ENCODE data around the gene SCAMP3.
"Not testable (repeated sequence)": the region's sequence is repeated elsewhere in the genome, so short reads cannot be mapped to it uniquely, and the experiment has no call there.

The SCAMP3 gene

GRCh38 chr1:155254228-155254713 is 7.9 kb downstream of the SCAMP3 start:
- DNase-seq = no peak

GRCh38 chr1:155253797-155254196 is 8.4 kb downstream of the SCAMP3 start:
- DNase-seq = no peak

GRCh38 chr1:155253208-155253607 is 9.0 kb downstream of the SCAMP3 start:
- no peak for DNase-seq

- DNase-seq = no peak
These were observed 10.6 kb downstream of the SCAMP3 start for GRCh38 chr1:155251566-155251965.

GRCh38 chr1:155250633-155251449 is 11.3 kb downstream of the SCAMP3 start:
- peak; percentile 25 to 78 for DNase-seq

- DNase-seq = no peak
These were observed 11.9 kb downstream of the SCAMP3 start for GRCh38 chr1:155250246-155250632.

- DNase-seq = no peak
These were observed 14.2 kb downstream of the SCAMP3 start for GRCh38 chr1:155247667-155248553.

- DNase-seq = not testable (repeated sequence)
These were observed 15.4 kb downstream of the SCAMP3 start for GRCh38 chr1:155246796-155247195.

- no peak for DNase-seq
These were observed 17.0 kb downstream of the SCAMP3 start for GRCh38 chr1:155245163-155245524.

GRCh38 chr1:155244368-155245162 is 17.6 kb downstream of the SCAMP3 start:
- DNase-seq = peak; percentile 97 to 100

- no peak for DNase-seq
These were observed 19.3 kb downstream of the SCAMP3 start for GRCh38 chr1:155242805-155243358.

- no peak for DNase-seq
These were observed 20.3 kb downstream of the SCAMP3 start for GRCh38 chr1:155241841-155242264.

GRCh38 chr1:155241069-155241679 is 21.0 kb downstream of the SCAMP3 start:
- DNase-seq = peak; percentile 46 to 48

GRCh38 chr1:155236451-155236850 is 25.7 kb downstream of the SCAMP3 start:
- DNase-seq = no peak

- not testable (repeated sequence) for DNase-seq
These were observed 26.8 kb downstream of the SCAMP3 start for GRCh38 chr1:155235375-155235774.

- DNase-seq = not testable (repeated sequence)
These were observed 28.7 kb downstream of the SCAMP3 start for GRCh38 chr1:155233502-155233901.

GRCh38 chr1:155232001-155232978 is 29.9 kb downstream of the SCAMP3 start:
- not testable (repeated sequence) for DNase-seq

- DNase-seq = not testable (repeated sequence)
These were observed 30.9 kb downstream of the SCAMP3 start for GRCh38 chr1:155231302-155231701.

GRCh38 chr1:155228096-155228427 is 34.1 kb downstream of the SCAMP3 start:
- DNase-seq = no peak

- peak; percentile 84 to 91 for DNase-seq
These were observed 34.7 kb downstream of the SCAMP3 start for GRCh38 chr1:155227261-155228095.

All from cerebellar nuclear complex (tissue), 1 donor.